ENCODE results near the gene OR12D1.
A peak's percentile ranks its signal among the peaks of the same experiment; 100 is the strongest.
"Not testable (repeated sequence)": the region's sequence is repeated elsewhere in the genome, so short reads cannot be mapped to it uniquely, and the experiment has no call there.

OR12D1 gene

DNA sequence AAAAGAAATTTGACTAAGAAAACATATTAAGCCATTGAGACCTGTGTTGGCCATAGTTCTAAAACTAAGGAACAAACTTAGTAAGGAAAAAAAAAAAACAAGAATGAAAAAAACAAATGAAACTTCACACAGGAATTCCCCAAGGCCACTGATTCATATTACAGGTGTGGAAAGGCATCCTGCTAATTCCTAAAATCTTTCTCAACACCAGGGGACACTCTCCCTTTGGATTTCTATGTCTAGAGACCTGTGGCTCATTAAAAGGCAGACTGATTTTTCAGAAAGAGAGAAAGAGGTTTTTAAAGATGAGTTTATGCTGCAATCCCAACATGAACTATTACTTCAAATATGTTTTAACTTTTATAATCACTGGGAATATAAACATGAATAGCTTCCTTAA, at the start of gene OR12D1:
Gene OR12D1, plus strand, starts transcription at position 341 of the 400 bp plus-strand sequence.
- no peak for DNase-seq (ENCODE audit: low read depth)

DNA sequence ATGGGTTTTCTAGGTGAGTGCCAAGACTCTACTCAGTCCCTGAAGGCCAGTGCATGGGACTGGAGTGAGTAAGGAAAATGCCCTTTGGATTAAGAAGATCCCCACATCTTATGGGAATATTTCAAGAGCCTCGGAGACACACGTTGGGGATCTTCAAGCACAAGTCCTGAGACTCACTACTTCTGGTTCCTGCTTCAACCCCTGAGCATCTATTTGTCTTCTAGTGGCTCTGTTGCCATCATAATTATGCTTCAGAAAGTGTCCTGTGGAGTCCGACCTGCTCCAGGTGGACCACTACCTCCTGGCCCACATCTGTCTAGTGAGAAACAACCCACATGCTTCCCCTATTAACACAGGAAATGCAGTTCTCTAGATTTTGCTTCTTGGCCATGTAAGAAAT, 46.0 kb upstream of the OR12D1 start, which contains the start of gene OR5V1:
Gene OR5V1, minus strand, starts transcription at position 101 of the 400 bp plus-strand sequence. CDS start 12,670 bp downstream, outside the sequence.
- DNase-seq (ENCODE audit: low read depth), result no peak

DNA sequence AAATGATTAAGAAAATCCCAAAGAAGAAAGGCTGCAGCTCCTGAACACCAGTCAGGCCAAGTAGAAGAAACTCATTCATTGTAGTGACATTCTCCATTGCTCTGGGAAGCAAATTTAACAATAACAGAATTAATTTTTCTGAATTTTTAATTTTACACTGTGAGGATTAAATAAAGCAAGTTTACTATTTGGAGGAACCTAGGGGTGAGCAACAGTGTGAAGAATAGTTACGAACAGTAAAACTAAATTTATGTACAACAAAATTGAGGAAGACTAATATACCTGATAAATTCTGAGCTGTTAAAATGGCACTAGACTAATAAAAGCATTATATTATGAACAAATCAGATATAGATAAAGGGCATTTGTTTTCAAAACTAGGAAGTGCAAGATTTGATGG, 39.5 kb upstream of the OR12D1 start, which contains the start of gene OR12D3:
Gene OR12D3, minus strand, starts transcription at position 101 of the 400 bp plus-strand sequence. Its CDS starts 4 bp downstream, at position 97.
- DNase-seq (ENCODE audit: low read depth), result no peak

DNA sequence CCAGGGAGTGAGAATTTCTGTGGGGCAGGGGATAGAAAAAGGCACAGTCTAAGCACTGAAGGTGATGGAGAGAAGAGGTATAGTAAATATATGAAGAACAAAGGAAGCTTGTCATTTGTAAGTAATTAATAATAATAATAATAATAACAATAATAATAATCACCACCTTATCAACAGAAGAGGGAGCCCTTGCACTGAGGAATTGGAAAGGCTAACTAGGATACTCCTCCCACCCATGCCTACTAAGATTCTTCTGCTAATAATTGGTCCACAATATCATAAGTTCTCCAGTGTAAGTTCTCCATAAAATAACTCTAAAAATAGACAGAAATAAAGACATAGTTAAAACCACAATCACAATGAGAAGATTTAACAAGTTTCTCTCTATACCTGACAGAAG, 38.7 kb upstream of the OR12D1 start:
- DNase-seq (ENCODE audit: low read depth), result no peak

DNA sequence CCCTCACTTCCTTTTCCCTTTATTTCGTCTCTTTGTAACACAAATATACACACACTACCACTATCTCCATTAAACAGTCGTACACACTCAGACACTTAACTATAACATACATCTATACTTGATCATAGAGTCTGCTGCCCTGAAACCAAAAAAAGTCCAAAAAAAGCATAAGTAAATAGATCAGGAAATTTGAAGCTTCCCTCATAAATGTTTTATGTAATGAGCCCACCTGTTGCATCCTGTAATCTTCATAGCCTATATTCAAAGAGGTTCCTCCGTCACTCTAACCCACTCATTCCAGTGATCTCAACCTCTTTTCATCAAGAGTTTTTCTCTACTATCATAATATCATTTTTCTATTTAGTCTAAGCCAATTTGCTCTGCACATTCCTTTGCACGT, 26.2 kb upstream of the OR12D1 start:
- no peak for DNase-seq (ENCODE audit: low read depth)

DNA sequence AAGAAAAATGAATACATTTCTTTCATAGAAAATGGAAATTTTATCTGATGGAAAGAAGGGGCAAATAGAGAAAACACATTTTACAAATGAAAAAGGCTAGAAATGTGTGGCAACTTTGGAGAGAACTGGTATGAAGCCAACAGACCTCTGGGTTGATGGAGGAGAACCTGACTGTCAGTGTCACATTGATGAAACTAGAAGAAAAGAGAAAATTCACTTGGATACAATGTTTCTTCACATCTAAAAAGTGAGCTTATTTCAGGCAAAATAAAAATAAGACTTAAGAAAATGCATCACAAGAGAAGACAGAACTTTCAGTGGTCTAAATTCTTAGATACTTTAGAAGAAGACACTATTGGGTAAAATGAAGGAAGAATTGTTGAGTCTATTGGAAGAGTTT, 19.4 kb upstream of the OR12D1 start, which contains the start of gene OR12D2:
Gene OR12D2, plus strand, starts transcription at position 301 of the 400 bp plus-strand sequence. CDS start 1,069 bp downstream, outside the sequence.
- no peak for DNase-seq (ENCODE audit: low read depth)

DNA sequence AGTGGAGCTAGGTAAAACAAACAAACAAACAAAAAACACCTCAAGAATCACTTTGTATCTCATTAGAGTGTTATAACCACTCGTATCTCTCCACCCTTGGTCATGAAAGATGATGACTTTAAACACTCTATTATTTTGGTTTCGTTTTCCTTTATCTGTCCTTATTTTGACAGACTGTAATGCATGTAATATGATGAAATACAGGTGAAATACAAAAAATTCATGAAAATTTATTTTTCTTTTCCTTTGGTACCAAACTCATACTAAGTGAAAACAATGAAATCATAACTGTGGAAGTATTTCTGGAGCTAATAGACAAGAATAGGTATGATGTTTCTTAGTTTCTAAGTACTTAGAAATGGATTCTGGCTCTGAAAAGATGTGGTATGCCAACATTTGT, 15.2 kb upstream of the OR12D1 start:
- no peak for DNase-seq (ENCODE audit: low read depth)

DNA sequence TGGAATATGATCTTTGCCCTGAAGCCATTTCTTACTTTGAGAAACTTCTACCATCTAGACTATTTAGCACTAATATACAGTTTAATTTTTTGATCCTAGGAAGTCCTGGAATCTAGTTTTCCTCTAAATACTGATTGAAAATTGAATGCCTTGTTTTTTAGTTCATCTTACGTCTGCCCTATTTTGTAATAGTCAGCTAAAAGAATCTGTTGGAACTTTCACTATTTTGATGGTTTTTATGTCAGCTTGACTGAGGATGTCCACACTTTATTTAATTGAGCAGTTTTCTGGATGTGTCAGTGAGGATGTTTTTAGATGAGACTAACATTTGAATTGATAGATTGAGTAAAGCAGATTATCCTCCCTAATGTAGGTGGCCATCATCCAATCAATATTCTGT, 10.9 kb upstream of the OR12D1 start:
- DNase-seq (ENCODE audit: low read depth), result no peak

DNA sequence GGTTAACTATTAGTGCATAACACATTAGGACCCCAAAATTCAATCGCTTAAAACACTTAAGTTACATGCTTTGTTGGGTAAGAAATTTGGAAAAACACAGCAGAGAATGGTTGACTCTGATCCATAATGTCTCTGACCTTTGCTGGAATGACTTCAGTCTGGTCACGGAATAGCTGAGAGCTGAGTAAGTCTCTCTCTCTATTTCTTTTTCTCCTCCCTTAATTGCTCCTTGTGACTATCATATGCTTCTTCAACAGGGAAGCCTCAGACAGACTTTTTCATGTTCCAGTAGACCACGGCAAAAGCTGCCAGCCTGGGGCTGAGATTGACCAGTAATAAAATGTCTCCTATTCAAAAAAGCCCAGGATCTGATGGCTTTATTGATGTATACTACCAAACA, 4.8 kb downstream of the OR12D1 start:
- peak; percentile 2 for DNase-seq (ENCODE audit: low read depth)

DNA sequence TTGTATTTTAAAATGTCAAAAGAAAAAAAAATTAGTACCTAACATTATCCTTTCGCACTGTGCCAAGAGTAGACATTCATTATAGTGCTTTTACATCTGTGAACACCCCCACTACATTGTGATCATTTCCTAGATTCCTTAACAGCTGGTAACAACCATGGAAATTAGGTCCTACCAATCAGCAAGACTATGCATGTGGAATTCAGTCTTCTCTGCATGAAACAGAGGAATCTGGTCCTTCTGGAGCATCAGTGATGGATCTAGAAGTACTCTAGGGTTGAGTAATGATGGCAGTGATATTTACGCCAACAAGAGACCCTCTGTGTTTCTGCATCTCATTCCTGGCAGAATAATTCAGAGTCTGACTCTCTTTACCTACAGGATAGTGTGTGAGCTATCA, 9.4 kb downstream of the OR12D1 start:
- DNase-seq (ENCODE audit: low read depth), result no peak

DNA sequence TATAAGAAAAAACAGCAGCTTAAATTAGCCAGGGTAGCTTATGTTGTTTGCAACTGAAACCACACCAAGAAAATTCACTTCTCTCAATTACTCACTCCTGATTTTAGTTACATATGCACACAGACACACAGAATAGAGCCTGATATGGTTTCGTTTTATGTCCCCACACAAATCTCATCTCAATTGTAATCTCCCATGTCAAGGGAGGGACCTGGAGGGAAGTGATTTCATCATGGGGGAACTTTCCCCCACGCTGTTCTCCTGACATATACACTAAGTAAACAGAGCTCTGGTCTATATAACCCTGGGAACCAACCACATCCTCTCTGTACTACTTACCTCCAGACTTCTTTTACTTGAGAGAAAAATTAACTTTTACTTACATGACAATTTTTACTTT, 9.8 kb downstream of the OR12D1 start:
- DNase-seq (ENCODE audit: low read depth), result no peak

DNA sequence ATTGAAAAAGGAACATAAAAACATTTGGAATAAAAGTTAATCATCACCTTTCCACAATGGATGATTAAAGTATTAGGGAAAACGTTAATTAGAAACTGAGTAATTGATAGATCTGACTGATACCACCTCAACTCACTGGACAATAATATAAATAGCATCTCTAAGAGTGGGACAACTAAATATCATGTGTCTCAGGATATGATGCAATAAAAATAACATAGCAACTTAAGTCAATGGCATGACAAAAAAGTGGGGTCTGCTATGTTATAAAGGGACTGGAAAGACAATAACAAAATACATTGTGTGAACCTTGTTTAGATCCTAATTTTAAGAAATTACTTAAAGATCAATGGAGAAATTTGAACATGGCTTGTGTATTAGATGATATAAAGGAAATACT, 10.3 kb downstream of the OR12D1 start:
- DNase-seq (ENCODE audit: low read depth), result no peak

DNA sequence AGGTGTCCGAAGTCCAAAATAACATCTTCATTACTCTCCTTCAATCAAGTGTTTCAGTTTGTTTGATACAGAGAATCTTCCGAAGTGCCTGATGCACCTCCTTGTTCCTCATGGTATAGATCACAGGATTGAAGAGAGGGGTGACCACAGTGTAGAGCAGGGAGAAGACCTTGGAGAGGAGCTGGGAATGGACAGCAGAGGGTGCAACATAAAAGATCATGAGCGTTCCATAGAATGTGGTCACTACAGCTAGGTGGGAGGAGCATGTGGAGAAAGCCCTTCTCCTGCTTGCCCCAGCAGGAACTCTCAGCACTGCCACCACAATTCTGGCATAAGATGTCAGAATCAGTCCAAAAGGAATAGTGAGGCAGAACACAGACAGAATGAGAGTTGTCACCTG, 11.9 kb downstream of the OR12D1 start:
- no peak for DNase-seq (ENCODE audit: low read depth)

DNA sequence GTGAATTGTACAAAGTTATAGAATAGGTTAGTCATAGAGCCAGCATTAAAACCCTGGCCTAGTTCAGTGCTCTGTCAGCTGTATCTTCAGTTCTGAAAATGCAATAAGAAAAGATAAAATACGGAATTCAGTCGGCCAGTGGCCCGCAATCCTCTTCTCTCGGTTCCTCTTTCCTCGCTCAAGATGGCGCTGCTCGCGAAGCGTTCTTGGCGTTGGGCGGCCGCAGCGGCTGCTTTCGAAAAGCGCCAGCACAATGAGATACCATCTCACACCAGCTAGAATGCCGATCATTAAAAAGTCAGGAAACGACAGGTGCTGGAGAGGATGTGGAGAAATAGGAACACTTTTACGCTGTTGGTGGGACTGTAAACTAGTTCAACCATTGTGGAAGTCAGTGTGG, 22.0 kb downstream of the OR12D1 start:
- DNase-seq (ENCODE audit: low read depth), result not testable (repeated sequence)

DNA sequence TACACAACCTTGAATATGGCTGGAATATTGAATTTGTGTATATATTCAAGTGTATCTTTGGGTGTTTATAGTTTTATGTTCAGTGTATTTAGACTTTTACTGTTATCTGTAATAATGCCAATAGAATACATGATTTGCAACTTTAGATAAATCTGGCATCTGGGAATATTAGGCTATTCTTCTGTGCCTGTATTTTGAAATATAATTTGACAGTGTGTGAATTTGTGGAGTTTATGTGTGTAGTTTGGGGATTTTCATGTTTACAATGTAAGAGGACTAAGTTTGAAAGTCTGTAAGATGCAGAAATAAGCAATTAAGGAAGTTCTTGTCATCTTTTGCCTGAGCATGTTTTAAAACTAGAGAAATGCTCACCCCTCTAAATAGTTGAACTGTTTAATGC, 24.3 kb downstream of the OR12D1 start, which contains the start of gene OR10C1:
Gene OR10C1, plus strand, starts transcription at position 301 of the 400 bp plus-strand sequence. CDS start 710 bp downstream, outside the sequence.
- DNase-seq (ENCODE audit: low read depth), result no peak

DNA sequence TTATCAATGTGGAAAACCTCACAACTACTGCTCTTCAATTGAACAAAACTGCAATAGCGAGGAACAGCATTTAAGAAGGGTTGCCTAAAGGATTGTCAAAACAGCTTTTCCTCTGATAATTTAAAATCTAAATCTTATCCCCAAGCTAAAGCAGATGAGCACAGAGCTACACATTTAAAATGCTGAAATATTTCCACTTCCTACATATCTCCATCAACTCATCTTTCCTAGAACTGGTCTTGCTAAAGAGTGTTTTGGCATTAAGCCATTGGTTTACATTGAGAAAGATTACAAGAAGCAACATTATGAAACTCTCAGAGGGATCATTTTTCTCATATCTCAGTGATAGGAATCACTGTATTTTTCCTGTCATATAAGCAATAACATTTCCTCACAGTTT, 28.0 kb downstream of the OR12D1 start:
- DNase-seq (ENCODE audit: low read depth), result no peak

DNA sequence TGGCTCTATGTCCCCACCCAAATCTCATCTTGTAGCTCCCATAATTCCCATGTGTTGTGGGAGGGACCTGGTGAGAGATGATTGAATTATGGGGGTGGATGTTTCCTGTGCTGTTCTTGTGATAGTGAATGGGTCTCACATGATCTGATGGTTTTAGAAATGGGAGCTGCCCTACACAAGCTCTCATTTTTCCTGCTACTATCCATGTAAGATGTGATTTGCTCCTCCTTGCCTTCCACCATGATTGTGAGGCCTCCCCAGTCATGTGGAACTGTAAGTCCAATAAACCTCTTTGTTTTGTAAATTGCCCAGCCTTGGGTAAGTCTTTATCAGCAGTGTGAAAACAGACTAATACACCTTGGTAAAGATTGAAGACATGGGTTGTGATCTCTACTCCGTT, 29.3 kb downstream of the OR12D1 start:
- not testable (repeated sequence) for DNase-seq (ENCODE audit: low read depth)

DNA sequence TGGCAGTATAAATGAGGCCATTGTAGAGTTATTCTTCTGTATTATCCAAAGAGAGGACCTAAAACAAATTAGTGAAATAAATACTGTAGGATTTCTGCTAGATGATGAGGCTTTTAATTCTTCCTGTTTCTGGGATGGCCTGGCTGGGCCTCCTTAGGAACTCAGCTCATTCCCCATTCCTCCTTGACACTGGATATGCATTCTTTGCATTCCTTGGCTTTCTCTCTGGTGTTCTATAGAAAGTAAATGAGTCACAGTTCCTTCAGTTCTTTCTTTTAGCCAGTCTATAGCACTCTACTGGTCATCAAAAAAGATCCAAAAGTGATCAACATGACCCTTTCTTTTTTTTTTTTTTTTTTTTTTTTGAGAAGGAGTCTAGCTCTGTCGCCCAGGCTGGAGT, 32.9 kb downstream of the OR12D1 start:
- DNase-seq (ENCODE audit: low read depth), result no peak

DNA sequence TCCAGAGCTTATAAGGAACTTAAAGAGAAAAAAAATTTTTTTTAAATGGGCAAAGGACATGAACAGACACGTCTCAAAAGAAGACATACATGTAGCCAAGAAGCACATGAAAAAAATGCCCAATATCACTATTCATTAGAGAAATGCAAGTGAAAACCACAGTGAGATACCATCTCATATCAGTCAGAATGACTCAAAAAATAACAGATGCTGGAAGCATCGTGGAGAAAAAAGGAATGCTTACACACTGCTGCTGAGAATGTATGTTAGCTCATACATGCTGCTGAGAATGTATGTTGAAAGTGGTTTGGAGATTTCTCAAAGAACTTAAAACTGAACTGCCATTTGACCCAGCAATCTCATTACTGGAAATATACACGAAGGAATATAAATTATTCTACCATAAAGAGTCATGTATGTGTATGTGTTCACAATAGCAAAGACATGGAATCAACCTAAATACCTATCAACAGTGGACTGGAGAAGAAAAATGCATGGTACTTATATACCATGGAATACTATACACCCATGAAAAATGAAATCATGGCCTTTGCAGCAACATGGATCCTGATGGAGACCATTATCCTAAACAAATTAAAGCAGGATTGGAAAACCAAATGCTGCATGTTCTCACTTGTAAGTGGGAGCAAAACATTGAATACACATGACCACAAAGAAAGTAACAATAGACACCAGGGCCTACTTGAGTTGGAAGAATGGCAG, 36.9 kb downstream of the OR12D1 start:
- no peak for DNase-seq (ENCODE audit: low read depth)

DNA sequence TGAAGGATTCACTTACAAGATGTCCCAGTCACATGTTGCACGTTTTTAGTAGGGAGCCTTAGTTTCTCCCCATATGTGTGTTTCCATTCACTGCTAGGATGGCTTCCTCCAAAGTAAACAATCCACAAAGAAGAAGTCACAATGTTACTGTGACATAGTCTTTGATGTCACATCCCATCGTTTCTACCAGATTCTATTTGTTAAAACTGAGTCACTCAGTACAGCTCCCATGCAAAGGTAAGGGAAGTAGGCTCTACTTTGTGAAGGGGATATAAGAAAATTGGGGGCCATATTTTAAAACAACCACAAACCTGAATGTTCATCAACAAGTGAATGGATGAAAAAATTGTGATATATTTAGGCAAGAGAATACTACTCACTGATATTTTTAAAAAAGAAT, 42.2 kb downstream of the OR12D1 start, which contains the start of the genes OR11A1 and OR2H1:
Gene OR11A1, minus strand, starts transcription at position 101 of the 400 bp plus-strand sequence. CDS start 29,430 bp downstream, outside the sequence.
Gene OR2H1, plus strand, starts transcription at position 185 of the 400 bp plus-strand sequence. CDS start 4,615 bp downstream, outside the sequence.
- no peak for DNase-seq (ENCODE audit: low read depth)

DNA sequence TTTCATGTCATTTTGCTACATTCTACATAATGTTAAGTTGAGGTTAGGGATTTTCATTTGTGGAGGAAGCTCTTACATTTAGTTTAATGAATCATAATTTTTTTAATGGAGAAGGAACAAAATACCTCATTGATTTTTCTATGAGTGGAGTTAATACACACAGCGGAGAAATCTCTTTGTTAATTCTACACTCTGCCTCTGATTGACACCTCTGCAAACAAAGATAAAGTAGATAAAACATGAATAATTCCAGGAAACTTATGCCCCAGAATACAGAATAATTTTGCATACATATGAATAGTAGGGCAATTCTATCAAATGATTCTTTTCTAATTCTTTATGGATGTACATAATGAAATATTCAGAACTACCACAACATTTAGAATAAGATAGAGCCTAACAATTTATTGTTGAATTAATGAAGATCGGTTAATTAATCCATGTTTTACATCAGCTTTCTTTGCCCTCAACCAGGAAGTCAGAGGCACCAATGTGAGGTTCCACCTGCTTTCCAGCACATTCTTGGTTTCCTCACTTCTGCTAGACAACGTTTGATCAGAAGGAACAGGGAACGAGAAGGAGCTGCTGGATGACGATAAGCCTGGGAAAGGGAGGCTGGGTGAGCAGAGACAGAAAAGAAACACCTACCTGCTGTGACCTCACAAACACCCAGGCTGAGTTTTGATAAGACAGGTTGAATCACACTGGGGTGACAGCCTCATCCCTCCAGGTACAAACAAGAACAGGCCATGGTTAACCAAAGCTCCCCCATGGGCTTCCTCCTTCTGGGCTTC, 46.5 kb downstream of the OR12D1 start:
- no peak for DNase-seq (ENCODE audit: low read depth)

DNA sequence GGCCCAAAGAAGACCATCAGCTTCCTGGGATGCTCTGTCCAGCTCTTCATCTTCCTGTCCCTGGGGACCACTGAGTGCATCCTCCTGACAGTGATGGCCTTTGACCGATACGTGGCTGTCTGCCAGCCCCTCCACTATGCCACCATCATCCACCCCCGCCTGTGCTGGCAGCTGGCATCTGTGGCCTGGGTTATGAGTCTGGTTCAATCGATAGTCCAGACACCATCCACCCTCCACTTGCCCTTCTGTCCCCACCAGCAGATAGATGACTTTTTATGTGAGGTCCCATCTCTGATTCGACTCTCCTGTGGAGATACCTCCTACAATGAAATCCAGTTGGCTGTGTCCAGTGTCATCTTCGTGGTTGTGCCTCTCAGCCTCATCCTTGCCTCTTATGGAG, 47.3 kb downstream of the OR12D1 start:
- no peak for DNase-seq (ENCODE audit: low read depth)

DNA sequence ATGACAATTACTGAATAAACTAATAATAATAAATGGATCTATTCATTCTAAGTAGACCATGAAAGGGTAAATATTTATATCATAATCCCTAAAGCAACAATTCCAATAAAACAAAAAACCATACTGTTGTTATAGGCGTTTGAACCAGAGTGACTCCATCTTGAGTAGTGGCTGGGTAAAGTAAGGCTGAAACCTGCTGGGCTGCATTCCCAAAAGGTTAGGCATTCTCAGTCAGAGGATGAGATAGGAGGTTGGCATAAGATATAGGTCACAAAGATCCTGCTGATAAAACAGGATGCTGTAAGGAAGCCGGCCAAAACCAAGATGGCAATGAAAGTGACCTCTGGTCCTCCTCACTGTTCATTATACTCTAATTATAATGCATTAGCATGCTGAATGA, 50.6 kb downstream of the OR12D1 start:
- no peak for DNase-seq (ENCODE audit: low read depth)

Measured in stromal cell of bone marrow (primary cell).